IPS DF 6.9 (cell line): ENCODE results near the gene CAVIN2.

Experiments
- DNase-seq: peaks from one replicate; pipeline ENCODE4 v3.0.0-alpha.2; 2013; ENCODE audit warnings: low read depth, low spot score
- H3K27ac ChIP-seq: one replicate; pipeline ENCODE4 v1.5.1; 2013; ENCODE audit warnings: low read length, control low read depth
- H3K27me3 ChIP-seq: 2 replicates; pipeline ENCODE4 v1.6.1; 2013; ENCODE audit warnings: mild to moderate bottlenecking, low read length; ENCODE audit not compliant: control insufficient read depth, insufficient read depth
- H3K36me3 ChIP-seq: 2 replicates; pipeline ENCODE4 v1.6.1; 2013; ENCODE audit warnings: low read length; ENCODE audit not compliant: control insufficient read depth, insufficient read depth
- H3K4me1 ChIP-seq: 2 replicates; pipeline ENCODE4 v1.6.1; 2013; ENCODE audit warnings: low read length; ENCODE audit not compliant: control insufficient read depth, insufficient read depth
- H3K4me3 ChIP-seq: 2 replicates; pipeline ENCODE4 v1.5.1; 2013; ENCODE audit warnings: mild to moderate bottlenecking, low read length
- H3K9me3 ChIP-seq: 2 replicates; pipeline ENCODE4 v1.6.1; 2013; ENCODE audit warnings: low read length, inconsistent platforms; ENCODE audit not compliant: control insufficient read depth, insufficient read depth
- WGBS: extraction: QIAGEN DNeasy Blood & Tissue Kit; methylation state at CpG from one replicate; pipeline ENCODE4 v1.1.7; 2013; ENCODE audit warnings: mixed read lengths, missing lambda C conversion rate; ENCODE audit not compliant: insufficient read length, insufficient coverage; 5-methylcytosine and 5-hydroxymethylcytosine counted together

Gene CAVIN2

DNA sequence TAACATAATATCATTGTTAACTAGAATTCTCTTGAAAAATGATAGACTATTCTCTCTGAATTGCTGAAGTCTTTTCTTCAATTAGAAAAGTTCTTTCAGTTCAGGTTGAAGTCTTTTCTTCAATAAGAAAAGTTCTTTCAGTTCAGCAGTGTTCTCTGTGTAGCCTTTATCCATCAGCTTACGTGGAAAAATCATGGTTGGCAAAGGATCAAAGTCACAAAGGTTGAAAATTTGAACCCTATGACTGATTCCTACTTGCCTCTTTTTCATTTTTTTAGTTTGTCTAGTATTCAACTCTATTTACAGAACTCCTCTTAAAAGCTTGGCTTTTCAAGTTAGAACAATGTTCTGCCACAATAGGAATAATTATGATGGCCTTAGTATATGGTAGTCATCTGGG, 25.8 kb downstream of the CAVIN2 start:
- no peak for DNase-seq

GRCh38 chr2:191818725-191819350, 28.1 kb downstream of the CAVIN2 start:
- no peak for DNase-seq
- Histone ChIP-seq H3K27ac (no peak overlapping the region), H3K27me3 (no peaks in the 10 kb centered on the region), H3K36me3 (no peaks in the 10 kb centered on the region), H3K4me1 (no peaks in the 10 kb centered on the region), H3K9me3 (no peaks in the 10 kb centered on the region), H3K4me3 (no peak overlapping the region)
- no CpG with 5 or more reads among the region's 7 CpGs for WGBS

More for the DNA sequence above, 25.8 kb downstream of the CAVIN2 start:
- no peaks in the 10 kb centered on the region for H3K36me3 ChIP-seq
- no peaks in the 10 kb centered on the region for H3K4me1 ChIP-seq
- no CpG with 5 or more reads among the region's 1 CpG for WGBS
- no peak overlapping the region for H3K27ac ChIP-seq
- H3K27me3 ChIP-seq: no peaks in the 10 kb centered on the region
- no peaks in the 10 kb centered on the region for H3K9me3 ChIP-seq
- H3K4me3 ChIP-seq: no peak overlapping the region

GRCh38 chr2:191818133-191818532, 28.8 kb downstream of the CAVIN2 start:
- H3K27me3 ChIP-seq: no peaks in the 10 kb centered on the region
- H3K4me3 ChIP-seq: no peak overlapping the region
- no peaks in the 10 kb centered on the region for H3K36me3 ChIP-seq
- no CpG with 5 or more reads among the region's 1 CpG for WGBS
- DNase-seq: no peak
- H3K9me3 ChIP-seq: no peaks in the 10 kb centered on the region
- no peaks in the 10 kb centered on the region for H3K4me1 ChIP-seq
- H3K27ac ChIP-seq: no peak overlapping the region

DNA sequence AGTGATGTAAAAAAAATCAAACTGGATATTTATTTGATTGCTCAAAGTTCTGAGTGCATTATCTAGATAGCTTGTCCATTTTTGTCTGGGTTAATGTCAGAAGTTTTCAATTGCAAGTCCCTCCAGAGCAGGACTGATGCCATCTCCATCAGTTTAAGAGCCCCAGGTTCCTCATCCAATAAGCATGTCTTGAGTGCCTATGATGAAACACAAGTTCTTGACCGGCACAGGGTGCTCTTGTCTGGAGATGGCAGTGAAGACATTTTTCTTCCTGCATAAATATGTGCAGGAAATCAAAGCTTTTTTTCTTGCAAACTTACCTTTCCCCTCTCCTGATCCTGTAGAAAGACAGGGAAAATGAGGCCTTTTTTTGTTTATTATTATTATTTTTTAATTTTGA, 31.9 kb downstream of the CAVIN2 start:
- H3K27ac ChIP-seq: no peak overlapping the region
- no peaks in the 10 kb centered on the region for H3K36me3 ChIP-seq
- no peak overlapping the region for H3K4me3 ChIP-seq
- no CpG with 5 or more reads among the region's 1 CpG for WGBS
- H3K9me3 ChIP-seq: no peaks in the 10 kb centered on the region
- no peaks in the 10 kb centered on the region for H3K27me3 ChIP-seq
- no peak for DNase-seq
- no peaks in the 10 kb centered on the region for H3K4me1 ChIP-seq

GRCh38 chr2:191813943-191814342, 32.9 kb downstream of the CAVIN2 start:
- H3K9me3 ChIP-seq: no peaks in the 10 kb centered on the region
- H3K36me3 ChIP-seq: no peaks in the 10 kb centered on the region
- no peak overlapping the region for H3K4me3 ChIP-seq
- H3K27ac ChIP-seq: no peak overlapping the region
- no peaks in the 10 kb centered on the region for H3K27me3 ChIP-seq
- no CpG with 5 or more reads among the region's 8 CpGs for WGBS
- no peak for DNase-seq
- H3K4me1 ChIP-seq: no peaks in the 10 kb centered on the region

DNA sequence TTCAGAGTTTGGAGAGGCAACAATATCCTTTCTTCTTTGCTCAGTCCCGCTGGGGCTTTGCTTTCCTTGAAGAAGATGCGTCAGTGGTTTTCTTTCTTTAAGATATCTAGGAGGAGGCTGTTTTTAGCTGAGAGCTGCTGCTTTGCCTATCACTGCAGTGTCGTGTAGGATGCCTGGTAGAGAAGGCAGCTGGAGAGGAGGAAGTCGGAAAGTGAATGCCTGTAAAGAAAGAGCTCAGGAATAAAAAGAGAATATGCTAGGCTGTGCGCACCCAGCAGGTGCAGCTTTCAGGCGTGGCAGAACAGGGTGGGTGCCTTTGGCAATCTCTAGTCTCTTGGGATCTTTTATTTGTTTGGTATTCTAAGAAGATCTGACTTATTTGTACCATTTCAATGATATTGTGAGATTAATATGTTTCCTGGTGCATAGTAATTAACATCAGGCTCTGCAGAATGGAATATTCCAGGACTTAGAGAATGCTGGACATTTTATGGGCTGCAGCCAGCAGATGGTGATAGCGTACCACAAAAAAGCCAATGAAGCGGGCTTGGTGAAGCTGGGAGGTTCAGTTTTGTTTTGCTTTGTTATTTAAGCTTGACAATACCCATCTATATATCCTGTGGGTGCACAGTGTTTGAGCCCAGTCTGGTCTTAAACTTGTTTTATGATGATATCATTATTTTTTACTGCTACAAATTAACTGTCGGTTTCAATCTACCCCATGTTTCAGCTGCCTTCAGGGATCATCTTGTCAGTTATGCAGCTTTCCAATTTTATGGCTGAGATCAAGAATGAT, 34.9 kb downstream of the CAVIN2 start:
- Histone ChIP-seq H3K27ac (no peak overlapping the region), H3K27me3 (no peaks in the 10 kb centered on the region), H3K4me3 (no peak overlapping the region), H3K36me3 (no peaks in the 10 kb centered on the region), H3K4me1 (no peaks in the 10 kb centered on the region), H3K9me3 (no peaks in the 10 kb centered on the region)
- WGBS: no CpG with 5 or more reads among the region's 9 CpGs
- DNase-seq: peak; percentile 27

GRCh38 chr2:191806396-191806795, 40.5 kb downstream of the CAVIN2 start:
- DNase-seq: no peak

DNA sequence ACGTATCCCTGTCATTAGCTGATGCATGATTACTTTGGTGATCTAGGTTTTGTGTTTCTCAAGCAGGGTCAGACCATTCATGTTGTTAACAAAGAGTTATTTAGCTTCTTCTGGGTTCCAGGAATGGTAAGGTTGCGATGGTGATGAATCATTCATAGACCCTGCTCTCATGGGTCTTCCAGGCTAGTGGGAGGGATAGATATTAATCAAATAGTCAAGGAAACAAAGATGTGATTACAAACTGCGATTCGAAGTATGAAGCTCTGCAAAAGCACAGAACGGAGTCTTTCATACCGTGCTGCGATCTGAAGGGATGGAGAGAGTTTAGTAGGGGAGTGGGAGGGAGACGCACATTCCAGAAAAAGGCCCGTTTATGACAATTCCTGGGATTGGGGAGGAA, 42.1 kb downstream of the CAVIN2 start:
- Histone ChIP-seq H3K4me1 (no peaks in the 10 kb centered on the region), H3K9me3 (no peaks in the 10 kb centered on the region), H3K27me3 (no peaks in the 10 kb centered on the region), H3K4me3 (no peak overlapping the region), H3K27ac (no peak overlapping the region), H3K36me3 (no peaks in the 10 kb centered on the region)
- no CpG with 5 or more reads among the region's 9 CpGs for WGBS
- no peak for DNase-seq

More at GRCh38 chr2:191806396-191806795, 40.5 kb downstream of the CAVIN2 start:
- WGBS: no CpG with 5 or more reads among the region's 1 CpG
- Histone ChIP-seq H3K9me3 (no peaks in the 10 kb centered on the region), H3K27ac (no peak overlapping the region), H3K36me3 (no peaks in the 10 kb centered on the region), H3K4me1 (no peaks in the 10 kb centered on the region), H3K27me3 (no peaks in the 10 kb centered on the region), H3K4me3 (no peak overlapping the region)

- H3K27ac ChIP-seq: no peak overlapping the region
- H3K27me3 ChIP-seq: no peaks in the 10 kb centered on the region
- H3K4me1 ChIP-seq: no peaks in the 10 kb centered on the region
- no peaks in the 10 kb centered on the region for H3K9me3 ChIP-seq
- no CpG with 5 or more reads among the region's 1 CpG for WGBS
- H3K4me3 ChIP-seq: no peak overlapping the region
- no peak for DNase-seq
- no peaks in the 10 kb centered on the region for H3K36me3 ChIP-seq
Observed at GRCh38 chr2:191803007-191803406, 43.9 kb downstream of the CAVIN2 start.

- no peaks in the 10 kb centered on the region for H3K9me3 ChIP-seq
- no peaks in the 10 kb centered on the region for H3K4me1 ChIP-seq
- no peaks in the 10 kb centered on the region for H3K36me3 ChIP-seq
- no peaks in the 10 kb centered on the region for H3K27me3 ChIP-seq
- no peak overlapping the region for H3K4me3 ChIP-seq
- H3K27ac ChIP-seq: no peak overlapping the region
- DNase-seq: no peak
- no CpG with 5 or more reads among the region's 5 CpGs for WGBS
Observed at GRCh38 chr2:191802180-191802579, 44.7 kb downstream of the CAVIN2 start.

- Histone ChIP-seq H3K4me1 (no peaks in the 10 kb centered on the region), H3K27ac (no peak overlapping the region), H3K9me3 (no peaks in the 10 kb centered on the region), H3K36me3 (no peaks in the 10 kb centered on the region), H3K4me3 (no peak overlapping the region), H3K27me3 (no peaks in the 10 kb centered on the region)
- no peak for DNase-seq
- no CpG with 5 or more reads among the region's 1 CpG for WGBS
Observed at GRCh38 chr2:191800874-191801273, 46.0 kb downstream of the CAVIN2 start.
